A172 (cell line): ENCODE data around the gene TRPM1. TPM values are rescaled to one million over a fixed set of nuclear protein-coding genes. Genes with fewer than 3 reads are reported as not detected.

Experiments
- DNase-seq: peaks from one replicate; pipeline ENCODE4 v3.0.0-alpha.2; 2015; ENCODE audit warnings: low spot score
- total RNA-seq: library from RNA; depleted of rRNA; stranded (reverse); fragments of >200 nt; shearing (Covaris generic); gene quantifications from 2 replicates; pipeline ENCODE4 v1.2.3, GENCODE V29; 2014

TRPM1 gene
- total RNA-seq, 1 experiment from 2014 or later, result not detected

DNA sequence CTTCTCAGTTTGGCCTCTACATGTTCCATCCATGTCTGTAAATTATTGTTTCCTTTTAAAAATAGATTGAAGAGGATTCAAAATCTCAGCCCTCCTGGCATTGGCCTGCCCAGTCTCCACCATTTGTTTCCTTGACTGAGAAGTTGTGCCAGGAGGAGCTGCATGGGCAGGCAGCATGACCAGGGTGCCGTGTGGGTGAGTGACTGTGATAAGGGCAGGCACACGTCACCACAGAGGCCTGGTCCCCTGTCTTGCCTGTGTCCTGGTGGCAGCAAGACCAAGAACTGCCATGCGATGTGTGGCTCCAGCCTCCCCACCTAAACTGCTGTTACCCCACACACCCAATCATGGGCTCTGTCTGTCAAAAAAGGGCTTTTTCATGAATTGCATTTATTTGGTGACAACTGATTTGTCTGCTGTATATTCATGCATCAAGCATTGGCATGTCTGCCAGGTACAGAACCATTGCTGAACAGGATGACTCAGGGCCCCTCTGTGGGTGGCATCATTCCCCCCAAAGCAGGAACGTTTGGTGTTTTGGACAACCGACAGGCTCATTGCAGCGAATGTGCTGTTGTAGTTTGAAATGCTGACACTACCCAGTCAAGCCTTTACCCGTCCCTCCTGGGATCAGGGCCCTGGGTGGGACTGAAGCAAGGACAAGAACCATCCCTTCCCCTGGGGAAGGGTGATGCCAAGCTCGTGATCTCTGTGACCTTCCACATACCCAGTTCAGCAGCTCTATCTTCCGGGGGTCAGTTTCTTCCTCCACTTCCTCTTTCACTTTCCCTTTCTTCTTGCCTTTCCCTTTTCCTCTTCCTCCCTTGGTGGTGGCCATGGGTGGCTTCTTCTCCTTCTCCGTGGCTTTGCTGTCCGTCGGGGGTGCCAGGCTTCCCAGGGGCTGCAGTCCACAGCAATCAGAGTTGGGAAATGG lies 51.6 kb downstream of the TRPM1 start:
- no peak for DNase-seq

GRCh38 chr15:31049111-31049510 lies 52.4 kb downstream of the TRPM1 start:
- no peak for DNase-seq

DNA sequence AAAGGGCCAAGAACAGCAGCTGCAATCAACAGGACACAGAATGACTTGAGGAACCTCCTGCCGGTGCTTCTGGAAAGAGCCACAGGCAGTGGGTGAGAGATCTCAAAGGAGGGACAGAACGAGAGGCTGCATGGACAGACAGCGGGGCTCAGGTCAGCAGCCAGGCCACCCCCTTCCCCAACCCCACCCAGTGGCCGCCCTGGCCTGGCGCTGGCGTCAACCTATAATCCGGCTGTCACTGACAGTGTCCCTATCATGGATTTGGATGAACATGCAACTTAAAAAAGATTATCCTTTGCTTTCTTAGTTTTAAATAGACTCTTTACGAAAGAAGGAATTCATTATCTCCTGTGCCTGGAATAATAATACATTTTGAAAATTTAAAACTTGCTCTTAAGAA lies 54.1 kb downstream of the TRPM1 start:
- no peak for DNase-seq

DNA sequence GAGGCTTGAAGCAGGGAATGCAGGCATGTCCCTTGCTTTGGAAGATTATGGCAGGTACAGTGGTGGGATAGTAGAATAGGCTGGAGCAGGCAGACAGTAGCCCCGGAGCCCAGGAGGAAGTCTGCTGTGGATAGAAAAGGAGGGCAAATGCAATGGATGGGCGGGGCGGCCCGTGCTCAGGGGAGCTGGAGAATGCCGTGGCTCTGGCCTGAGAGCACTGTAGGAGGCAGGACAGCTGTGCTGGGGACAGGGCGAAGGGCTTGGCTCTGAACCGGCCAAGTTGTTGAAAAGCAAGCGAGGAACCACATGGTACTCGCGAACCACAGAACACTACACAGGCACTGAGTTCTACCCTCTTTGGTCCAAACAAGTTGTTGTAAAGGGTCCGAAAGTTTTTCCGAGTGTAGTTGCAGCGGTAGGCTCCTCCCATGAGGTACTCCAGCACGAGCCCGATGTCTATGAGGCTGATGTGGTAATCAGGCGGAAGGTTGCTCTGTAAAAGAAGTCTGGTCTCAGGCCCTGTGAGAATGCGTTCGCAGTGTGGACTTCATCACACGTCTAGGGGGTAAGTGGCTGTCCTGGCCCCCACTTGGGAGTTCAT lies 54.7 kb downstream of the TRPM1 start:
- DNase-seq, result no peak

DNA sequence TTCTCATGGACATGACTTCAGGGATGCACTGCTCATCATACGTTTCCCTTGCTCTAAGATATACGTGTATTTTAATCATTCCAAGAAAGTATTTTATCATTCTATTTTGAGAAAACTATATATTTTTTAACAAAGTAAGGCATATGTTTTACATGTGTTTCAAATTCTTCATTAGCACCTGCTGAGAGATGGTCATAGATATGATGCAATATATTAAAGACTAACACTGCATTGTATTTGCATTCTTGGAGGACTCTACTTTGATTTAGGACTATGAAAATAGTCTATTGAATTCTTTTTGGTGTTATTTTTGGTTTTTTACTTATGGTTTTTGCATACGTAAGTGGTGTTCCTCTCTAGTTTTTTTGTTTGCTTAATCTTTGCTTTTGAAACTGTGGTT lies 55.9 kb downstream of the TRPM1 start:
- no peak for DNase-seq

DNA sequence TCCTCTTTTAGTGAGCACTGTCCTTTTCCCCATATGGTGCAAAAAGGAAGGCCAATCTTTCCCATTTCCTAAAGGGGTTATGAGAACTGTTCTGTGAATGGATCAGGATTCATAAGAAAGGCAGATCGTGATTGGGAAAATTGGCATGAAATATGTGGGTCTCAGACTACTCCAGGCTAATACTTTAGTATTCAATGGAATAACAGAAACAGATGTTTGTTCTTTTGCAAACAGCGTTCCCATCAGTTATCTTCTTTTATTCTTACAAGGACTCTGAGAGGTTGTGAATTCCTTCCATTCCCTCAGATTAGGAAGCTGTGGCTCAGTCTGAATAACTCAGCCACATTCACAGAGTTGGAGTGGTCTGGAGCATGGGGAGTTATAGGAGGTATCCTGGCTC lies 58.8 kb downstream of the TRPM1 start:
- no peak for DNase-seq

DNA sequence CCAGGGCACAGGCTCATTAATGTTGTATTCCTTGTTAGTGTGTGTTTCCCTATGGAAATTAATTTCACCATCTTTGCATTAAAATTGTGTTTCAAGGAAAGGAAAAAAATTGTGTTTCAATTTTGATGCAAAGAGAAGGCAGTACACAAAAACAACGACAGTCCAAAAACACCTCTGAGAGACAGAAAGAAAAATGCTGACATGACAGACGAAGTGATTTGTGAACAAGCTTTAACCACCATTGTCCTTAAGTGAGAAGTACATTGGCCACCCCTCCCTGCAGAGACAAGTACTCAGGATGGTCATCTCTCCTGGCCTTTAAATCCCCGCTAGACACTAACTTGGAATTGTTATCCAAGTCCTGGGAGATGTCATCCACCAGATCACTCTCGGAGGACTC lies 59.9 kb downstream of the TRPM1 start:
- DNase-seq, result no peak

- no peak for DNase-seq
Measured at GRCh38 chr15:31040611-31041010, 60.9 kb downstream of the TRPM1 start.

DNA sequence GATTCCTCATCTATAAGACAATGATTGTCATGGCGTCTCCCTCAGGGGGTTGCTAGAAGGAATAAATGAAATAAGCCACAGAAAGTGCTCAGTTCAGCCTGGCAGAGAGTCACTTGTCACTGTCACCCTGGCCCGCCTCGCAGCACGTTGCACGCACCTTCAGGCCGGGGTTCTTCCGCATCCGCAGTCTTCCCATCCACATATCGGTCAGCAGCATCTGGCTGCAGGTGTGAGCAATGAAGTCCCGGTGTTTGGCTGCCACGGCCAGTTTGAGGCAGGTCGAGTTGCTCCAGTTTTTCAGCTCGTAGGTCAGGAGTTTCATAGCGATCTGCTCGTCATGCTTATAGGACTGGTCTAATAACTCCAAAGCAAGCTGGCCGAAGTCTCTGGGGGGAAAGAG lies 61.6 kb downstream of the TRPM1 start:
- no peak for DNase-seq

GRCh38 chr15:31037731-31038477 lies 63.6 kb downstream of the TRPM1 start:
- no peak for DNase-seq

- no peak for DNase-seq
Measured at GRCh38 chr15:31036783-31037182, 64.7 kb downstream of the TRPM1 start.

DNA sequence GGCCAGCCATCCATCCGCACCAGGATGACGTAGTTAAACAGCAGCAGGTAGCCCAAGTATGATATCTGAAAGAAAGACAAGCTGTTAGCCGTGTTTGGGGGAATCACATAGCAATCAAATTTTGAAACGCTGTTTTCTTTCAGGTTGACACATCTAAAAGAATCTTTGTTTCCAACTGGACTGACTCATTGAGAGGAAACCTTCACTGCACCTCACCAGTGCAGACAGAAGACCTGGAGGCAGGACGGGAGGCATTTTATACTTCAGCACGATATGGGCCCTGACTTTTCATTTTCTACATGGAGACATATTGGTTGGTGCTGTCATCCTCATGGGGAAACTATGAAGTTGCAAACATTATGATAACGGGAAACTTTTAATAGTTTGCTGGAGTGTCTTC lies 65.9 kb downstream of the TRPM1 start:
- no peak for DNase-seq

DNA sequence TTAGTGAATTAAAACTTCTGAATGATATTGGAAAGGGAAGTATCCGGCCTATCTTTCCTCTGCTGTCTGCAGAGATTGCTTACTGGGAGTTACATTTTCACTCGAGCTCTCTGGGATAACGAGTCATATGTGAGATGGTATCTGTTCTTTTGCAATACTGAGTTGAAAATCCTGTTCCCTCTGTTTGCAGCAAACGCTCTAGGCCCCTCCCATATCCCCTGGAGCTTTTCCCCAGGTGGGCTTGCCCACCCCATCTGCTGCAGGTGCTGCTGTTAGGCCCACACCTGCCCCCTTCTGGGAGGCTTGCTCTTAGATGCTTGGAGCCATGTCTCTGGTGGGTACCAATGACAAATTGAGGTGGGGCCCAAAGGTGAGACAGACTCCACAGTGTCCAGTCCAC lies 67.4 kb downstream of the TRPM1 start:
- DNase-seq, result no peak

DNA sequence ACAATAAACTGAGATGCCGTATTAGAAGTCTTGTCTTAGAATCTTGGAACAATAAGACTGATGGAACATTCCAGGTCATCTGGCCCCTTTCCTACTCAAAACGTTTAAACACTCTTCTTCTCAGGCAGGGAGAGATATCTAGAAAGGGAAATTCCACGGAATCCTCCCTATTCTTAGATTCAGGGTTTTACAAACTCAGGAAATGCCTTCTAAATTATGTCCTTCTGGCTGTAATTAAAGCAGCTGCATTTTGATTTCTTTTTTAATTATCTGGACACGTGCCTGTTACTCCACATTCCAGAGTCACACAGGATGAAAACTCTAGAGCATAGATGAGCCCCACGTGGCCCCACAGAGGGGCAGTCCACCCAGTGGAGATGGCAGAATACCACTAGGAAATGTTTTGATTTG lies 68.6 kb downstream of the TRPM1 start:
- DNase-seq, result peak; percentile 61

DNA sequence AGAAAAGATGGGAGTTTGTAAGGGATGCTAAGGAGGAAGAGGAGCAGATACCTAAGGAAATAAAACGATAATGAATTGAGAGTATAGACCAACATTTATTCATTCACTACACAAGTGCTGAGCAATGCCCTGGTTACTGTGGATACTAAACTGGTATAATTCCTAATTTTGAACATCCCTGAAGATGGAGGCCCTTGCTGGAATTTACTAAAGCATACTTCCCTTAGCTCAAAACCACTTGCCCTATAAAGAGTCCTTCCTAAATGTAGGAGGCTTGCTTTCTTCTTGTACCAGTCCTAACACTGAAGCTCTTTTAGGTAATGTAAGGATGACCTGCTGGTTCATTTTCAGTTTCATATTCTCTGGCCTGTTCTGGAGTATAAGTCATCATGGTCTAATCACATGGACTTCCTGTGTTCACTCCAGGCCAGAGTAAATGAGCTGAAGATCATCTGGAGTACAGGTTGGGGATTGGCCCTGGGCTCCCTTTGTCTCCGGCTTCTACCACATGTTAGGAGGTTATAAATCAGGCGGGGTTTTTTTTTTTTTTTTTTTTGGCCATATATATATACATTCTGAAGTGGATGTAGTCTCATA lies 70.0 kb downstream of the TRPM1 start:
- peak; percentile 44 for DNase-seq

GRCh38 chr15:31027910-31028578 lies 73.5 kb downstream of the TRPM1 start:
- no peak for DNase-seq

DNA sequence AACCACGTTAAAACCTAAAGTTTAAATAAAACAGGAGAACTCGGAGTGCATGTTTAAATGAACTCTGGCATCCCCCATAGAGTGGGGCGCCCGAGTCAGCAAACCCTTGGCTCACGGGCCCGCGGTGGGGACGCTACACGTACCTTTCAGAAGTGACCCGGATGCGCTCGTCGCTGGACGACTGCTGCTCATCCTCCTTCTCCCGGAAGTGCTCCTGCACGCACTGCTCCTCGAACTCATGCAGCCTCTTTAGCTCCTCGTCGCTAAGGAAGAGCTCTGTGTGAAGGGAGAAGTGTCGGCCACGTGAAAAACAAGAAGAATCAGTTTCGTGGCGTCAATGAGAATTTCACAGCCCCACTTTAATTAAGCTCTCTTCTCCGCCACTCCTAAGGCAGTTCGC lies 75.5 kb downstream of the TRPM1 start:
- DNase-seq, result no peak

- peak; percentile 35 for DNase-seq
Measured at GRCh38 chr15:31024979-31025378, 76.5 kb downstream of the TRPM1 start.

GRCh38 chr15:31024330-31024729 lies 77.2 kb downstream of the TRPM1 start:
- peak; percentile 96 for DNase-seq

- peak; percentile 23 for DNase-seq
Measured at GRCh38 chr15:31023841-31024240, 77.7 kb downstream of the TRPM1 start.

- DNase-seq, result no peak
Measured at GRCh38 chr15:31021067-31021665, 80.4 kb downstream of the TRPM1 start.
